Upper lobe of left lung (tissue), 6 donors: ENCODE data around the gene AKAP3. TPM values are rescaled to one million over a fixed set of nuclear protein-coding genes. Genes with fewer than 3 reads are reported as not detected.
A peak's percentile ranks its signal among the peaks of the same experiment; 100 is the strongest.

ENCODE experiments used
- ATAC-seq, 2 donors: fragments of 200-7000 bp; cut with Tn5 transposase; one replicate each; pipeline ENCODE4 v1.9.1; 2022; ENCODE audit warnings: mild to moderate bottlenecking in 2 of 2, moderate library complexity in 2 of 2; ENCODE audit not compliant: low FRiP score in 2 of 2
- DNase-seq, 2 donors: peaks; one replicate each; pipeline ENCODE4 v3.0.0-alpha.2; 2019 to 2020
- H3K27ac ChIP-seq, 4 donors: fragments of 200-600 bp; sonication (generic); one replicate each; pipeline ENCODE4 v1.5.1; 2016 to 2019
- H3K27me3 ChIP-seq, 4 donors: fragments of 200-600 bp; sonication (generic); one replicate each; pipeline ENCODE4 v1.5.1; 2017 to 2019
- H3K36me3 ChIP-seq, 4 donors: fragments of 200-600 bp; sonication (generic); one replicate each; pipeline ENCODE4 v1.5.1; 2016 to 2019
- H3K4me1 ChIP-seq, 4 donors: fragments of 200-600 bp; sonication (generic); one replicate each; pipeline ENCODE4 v1.5.1; 2018 to 2019
- H3K4me3 ChIP-seq, 4 donors: fragments of 200-600 bp; sonication (generic); one replicate each; pipeline ENCODE4 v1.5.1; 2017 to 2019; ENCODE audit warnings: mild to moderate bottlenecking in 2 of 4, moderate library complexity in 1 of 4
- H3K9me3 ChIP-seq, 4 donors: fragments of 200-600 bp; sonication (generic); one replicate each; pipeline ENCODE4 v1.5.1; 2018 to 2019
- CTCF ChIP-seq, 6 experiments: fragments of 450-650 bp in 4 of 6; fragments of 200-600 bp in 2 of 6; sonication (generic) in 2 of 6; IDR thresholded peaks; one replicate each; pipeline ENCODE4 v1.5.1; 2016 to 2019; ENCODE audit warnings: antibody characterized with exemption in 6 of 6
- EP300 ChIP-seq, 4 donors: sonication (generic); formaldehyde crosslinking; IDR thresholded peaks; one replicate each; pipeline ENCODE4 v1.5.1; 2017; ENCODE audit warnings: antibody characterized with exemption in 4 of 4, control low read depth in 2 of 4
- POLR2A ChIP-seq, 4 donors: fragments of 450-650 bp; IDR thresholded peaks; one replicate each; pipeline ENCODE4 v1.5.1; 2016 to 2017; ENCODE audit warnings: antibody characterized with exemption in 4 of 4, mild to moderate bottlenecking in 2 of 4
- POLR2AphosphoS5 ChIP-seq, 2 donors: sonication (generic); formaldehyde crosslinking; IDR thresholded peaks; one replicate each; pipeline ENCODE4 v1.5.1; 2017; ENCODE audit warnings: antibody characterized with exemption in 2 of 2
- WGBS, 2 donors: methylation state at CpG; one replicate each; pipeline ENCODE4 v1.1.5; 2017 to 2018; 5-methylcytosine and 5-hydroxymethylcytosine counted together
- total RNA-seq, 6 donors: library from RNA; depleted of rRNA in 4 of 6; stranded (reverse); fragments of >200 nt in 4 of 6; gene quantifications; one replicate each; pipeline versions ENCODE4 v1.1.0 to v1.2.1, GENCODE V29; 2016 to 2021
- donor health status: DM: no; HTN: no; CAD: no; lungs with moderate emphysema.
- donor health status: DM: no; HTN: yes; CAD: no; lungs with severe emphysema.

The AKAP3 gene
- total RNA-seq, 6 donors from 2014 or later, result 0.57 to 5.2 (median 1.8) TPM; not detected in 1

GRCh38 chr12:4665236-4665635 is 16.4 kb upstream of the AKAP3 start:
- ATAC-seq, result no peak
- H3K27me3 ChIP-seq, result no peaks in the 10 kb centered on the region
- no peaks in the 10 kb centered on the region for H3K4me1 ChIP-seq
- no peak overlapping the region for H3K27ac ChIP-seq
- DNase-seq, result no peak
- no peaks in the 10 kb centered on the region for H3K9me3 ChIP-seq
- peaks cover 25 to 97% (median 69%) of the 10 kb centered on the region in 4 donors for H3K36me3 ChIP-seq
- TF ChIP-seq POLR2AphosphoS5 (IDR thresholded peaks at IDR 0.05), result no peak
- no peak for TF ChIP-seq CTCF (IDR thresholded peaks at IDR 0.05)
- no peak for TF ChIP-seq POLR2A (IDR thresholded peaks at IDR 0.05)
- TF ChIP-seq EP300 (IDR thresholded peaks at IDR 0.05), result no peak
- WGBS, 2 donors, result 78 to 86% methylated on average over 3 of the region's 3 CpGs
- no peak overlapping the region for H3K4me3 ChIP-seq

- Histone ChIP-seq H3K36me3 (peaks cover 24 to 97% (median 69%) of the 10 kb centered on the region in 4 donors), H3K27me3 (no peaks in the 10 kb centered on the region), H3K9me3 (no peaks in the 10 kb centered on the region), H3K4me1 (no peaks in the 10 kb centered on the region), H3K27ac (no peak overlapping the region), H3K4me3 (no peak overlapping the region)
- DNase-seq (no peak), ATAC-seq (no peak)
- 48 to 58% methylated on average over 3 of the region's 3 CpGs for WGBS, 2 donors
- TF ChIP-seq EP300 (IDR thresholded peaks at IDR 0.05) (no peak), POLR2AphosphoS5 (IDR thresholded peaks at IDR 0.05) (no peak), POLR2A (IDR thresholded peaks at IDR 0.05) (no peak), CTCF (IDR thresholded peaks at IDR 0.05) (no peak)
These were observed 15.2 kb upstream of the AKAP3 start for GRCh38 chr12:4663971-4664505.

GRCh38 chr12:4653691-4654090 is 4.8 kb upstream of the AKAP3 start:
- Histone ChIP-seq H3K4me3 (no peak overlapping the region), H3K4me1 (peaks cover 9 to 32% (median 15%) of the 10 kb centered on the region in 4 donors), H3K36me3 (peaks cover 9 to 45% (median 38%) of the 10 kb centered on the region in 4 donors), H3K27me3 (no peaks in the 10 kb centered on the region), H3K27ac (no peak overlapping the region), H3K9me3 (no peaks in the 10 kb centered on the region)
- 76 to 77% methylated on average over 2 of the region's 2 CpGs for WGBS, 2 donors
- TF ChIP-seq CTCF (IDR thresholded peaks at IDR 0.05) (no peak), POLR2A (IDR thresholded peaks at IDR 0.05) (no peak), EP300 (IDR thresholded peaks at IDR 0.05) (no peak), POLR2AphosphoS5 (IDR thresholded peaks at IDR 0.05) (no peak)
- ATAC-seq, result no peak
- no peak for DNase-seq

DNA sequence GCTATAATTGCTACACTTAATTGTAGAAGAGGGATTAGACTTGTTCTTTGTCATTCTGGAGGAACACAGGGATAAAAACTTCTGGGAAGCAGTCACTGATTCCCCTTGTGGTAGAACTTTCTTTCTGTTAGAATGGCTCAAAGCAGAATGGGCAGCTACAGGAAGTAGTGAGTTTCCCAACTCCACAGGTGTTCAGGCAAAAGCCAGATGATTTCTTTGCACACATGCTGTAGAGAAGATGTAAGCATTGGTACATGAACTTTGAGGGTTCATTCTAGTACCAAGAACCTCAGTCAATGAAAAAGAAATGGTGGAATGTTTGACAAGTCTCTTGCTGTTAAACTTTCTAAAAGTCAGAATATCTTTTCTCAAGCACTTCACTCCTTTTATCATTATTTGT is 4.4 kb upstream of the AKAP3 start:
- Histone ChIP-seq H3K36me3 (peaks cover 5 to 41% (median 34%) of the 10 kb centered on the region in 4 donors), H3K27me3 (no peaks in the 10 kb centered on the region), H3K4me1 (peaks cover 9 to 32% (median 16%) of the 10 kb centered on the region in 4 donors), H3K4me3 (no peak overlapping the region), H3K9me3 (no peaks in the 10 kb centered on the region), H3K27ac (no peak overlapping the region)
- no peak for DNase-seq
- no peak for ATAC-seq
- TF ChIP-seq POLR2A (IDR thresholded peaks at IDR 0.05) (no peak), EP300 (IDR thresholded peaks at IDR 0.05) (no peak), CTCF (IDR thresholded peaks at IDR 0.05) (no peak), POLR2AphosphoS5 (IDR thresholded peaks at IDR 0.05) (no peak)

DNA sequence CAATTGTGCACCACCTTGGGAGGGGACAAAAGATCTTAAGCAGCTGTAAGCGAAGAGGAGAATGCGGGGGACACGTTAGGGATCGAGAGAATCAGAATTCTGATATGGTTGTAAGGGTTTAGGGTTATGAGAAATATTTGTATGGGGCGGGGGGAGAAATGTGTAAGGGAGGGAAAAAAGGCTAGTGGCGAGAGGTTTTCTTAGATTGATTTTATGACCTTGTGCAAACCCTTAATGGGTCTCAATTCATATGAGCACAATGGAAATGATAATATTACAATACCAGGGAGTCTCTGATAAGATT is 459 bp upstream of the AKAP3 start:
- DNase-seq (no peak), ATAC-seq (no peak)
- 0 to 1% methylated on average over 6 of the region's 6 CpGs for WGBS, 2 donors
- peak overlapping the region; percentile 86 to 93 (median 89) for H3K27ac ChIP-seq
- no peaks in the 10 kb centered on the region for H3K27me3 ChIP-seq
- TF ChIP-seq EP300 (IDR thresholded peaks at IDR 0.05) (no peak), POLR2AphosphoS5 (IDR thresholded peaks at IDR 0.05) (no peak), POLR2A (IDR thresholded peaks at IDR 0.05) (no peak), CTCF (IDR thresholded peaks at IDR 0.05) (no peak)
- peaks cover 0 to 2% (median 0%) of the 10 kb centered on the region in 4 donors for H3K36me3 ChIP-seq
- H3K9me3 ChIP-seq, result no peaks in the 10 kb centered on the region
- H3K4me1 ChIP-seq, result peaks cover 15 to 38% (median 23%) of the 10 kb centered on the region in 4 donors
- peak overlapping the region; percentile 50 to 89 (median 62) for H3K4me3 ChIP-seq
